ENCODE measurements around the gene GARIN5A.
"Not testable (repeated sequence)": the region's sequence is repeated elsewhere in the genome, so short reads cannot be mapped to it uniquely, and the experiment has no call there.

Gene GARIN5A

DNA sequence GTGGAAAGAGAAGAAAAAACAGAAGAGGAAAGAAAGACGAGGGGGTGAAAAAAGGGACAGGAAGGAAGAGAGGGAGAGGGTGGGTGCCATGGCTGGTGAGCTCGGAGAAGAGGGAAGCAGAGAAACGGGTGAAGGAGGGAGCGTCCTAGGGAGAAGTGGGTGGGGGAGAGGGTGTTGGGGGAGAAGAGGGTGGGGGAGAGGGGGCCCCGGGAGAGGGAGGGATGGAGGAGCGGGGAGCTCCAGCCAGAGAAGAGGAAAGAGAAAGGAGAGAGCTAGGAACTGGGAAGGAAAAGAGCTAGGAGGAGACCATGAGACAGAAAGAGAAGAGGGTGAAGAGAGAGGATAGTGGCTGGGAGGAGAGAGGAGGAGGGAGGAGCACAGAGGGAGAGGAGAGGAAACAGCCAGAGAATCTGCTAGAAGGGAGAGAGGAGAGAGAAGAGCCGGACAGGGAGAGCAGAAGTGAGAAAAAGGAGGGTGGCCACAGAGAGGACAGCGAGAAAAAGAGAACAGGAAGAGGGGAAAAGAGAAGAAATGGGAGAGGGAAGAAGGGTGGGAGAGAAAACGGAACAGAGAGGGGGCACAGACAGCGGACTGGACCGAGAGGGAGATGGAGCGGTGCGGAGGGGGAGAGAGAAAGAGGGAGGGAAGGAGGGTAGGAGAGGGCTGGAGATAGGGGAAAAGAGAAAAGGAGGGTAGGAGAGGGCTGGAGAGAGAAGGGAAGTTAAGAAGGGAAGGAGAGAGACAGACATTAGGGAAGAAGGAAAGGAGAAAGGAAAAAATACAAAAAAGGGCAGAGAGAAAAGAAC is 11.9 kb upstream of the GARIN5A start:
- DNase-seq (ENCODE audit: low read depth, low spot score): no peak

DNA sequence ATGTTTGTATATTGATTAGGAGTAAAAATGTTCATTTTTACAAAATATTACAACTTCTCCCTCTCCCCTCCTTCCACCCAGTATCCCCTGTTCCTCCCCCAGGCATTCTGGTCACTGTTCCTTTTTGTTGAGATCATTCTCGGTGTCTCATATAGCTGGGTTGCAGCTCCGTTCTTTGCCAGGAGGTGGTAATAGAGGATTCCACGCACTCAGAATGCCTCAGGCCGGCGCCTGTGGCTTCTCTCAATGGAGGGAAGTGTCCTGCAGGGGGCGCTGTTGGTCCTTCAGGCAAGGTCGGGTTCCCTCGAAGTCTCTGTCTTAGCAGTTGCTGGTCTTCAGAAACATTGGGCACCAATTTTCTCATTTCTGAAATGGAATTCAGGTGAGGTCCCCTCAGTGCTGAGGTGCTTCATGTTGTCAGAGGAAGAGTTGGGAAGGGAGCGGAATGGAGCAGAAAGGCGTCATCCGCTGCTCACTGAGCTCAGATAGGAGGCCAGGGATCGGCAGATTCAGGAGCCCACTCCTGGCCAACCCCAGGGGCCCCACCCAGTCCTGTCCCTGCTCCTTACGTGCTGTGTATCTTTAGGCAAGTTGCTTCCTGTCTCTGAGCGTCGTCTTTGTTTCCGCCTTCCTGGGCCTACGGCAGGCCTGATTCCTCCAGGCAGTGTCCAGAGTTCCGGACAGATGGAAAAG is 10.3 kb upstream of the GARIN5A start:
- DNase-seq (ENCODE audit: low read depth, low spot score): peak; percentile 19

DNA sequence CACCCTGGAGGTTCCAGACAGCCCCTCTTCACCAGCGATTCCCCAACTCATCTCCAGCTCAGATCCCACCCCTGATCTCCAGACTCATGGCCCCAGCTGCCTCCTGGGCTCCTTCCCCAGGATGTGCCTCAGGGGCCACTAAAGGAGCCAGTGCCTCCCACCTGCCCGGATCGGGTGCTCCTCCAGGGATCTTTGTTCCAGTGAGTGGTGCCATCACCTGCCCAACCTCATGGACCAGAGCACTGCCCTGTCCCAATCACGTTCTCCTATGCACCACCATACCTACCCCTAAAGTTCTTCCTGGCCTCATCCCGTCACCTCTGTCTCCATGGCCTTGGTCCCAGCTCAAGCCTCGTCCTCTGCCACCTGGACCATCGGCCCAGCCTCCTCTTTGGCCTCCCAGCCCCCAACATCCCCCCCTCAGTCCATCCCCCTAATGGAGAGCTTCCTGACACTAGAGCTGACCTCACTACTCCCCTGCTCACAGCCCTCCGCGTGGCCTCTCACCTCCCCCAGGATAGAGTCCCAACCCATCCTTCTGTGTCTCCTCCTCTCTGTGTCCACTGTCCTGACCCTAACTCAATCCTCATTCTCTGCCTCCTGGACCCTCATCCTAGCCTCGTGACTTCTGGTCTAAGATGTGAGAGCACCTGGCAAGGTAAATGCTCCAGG is 8.8 kb upstream of the GARIN5A start:
- no peak for DNase-seq (ENCODE audit: low read depth, low spot score)

DNA sequence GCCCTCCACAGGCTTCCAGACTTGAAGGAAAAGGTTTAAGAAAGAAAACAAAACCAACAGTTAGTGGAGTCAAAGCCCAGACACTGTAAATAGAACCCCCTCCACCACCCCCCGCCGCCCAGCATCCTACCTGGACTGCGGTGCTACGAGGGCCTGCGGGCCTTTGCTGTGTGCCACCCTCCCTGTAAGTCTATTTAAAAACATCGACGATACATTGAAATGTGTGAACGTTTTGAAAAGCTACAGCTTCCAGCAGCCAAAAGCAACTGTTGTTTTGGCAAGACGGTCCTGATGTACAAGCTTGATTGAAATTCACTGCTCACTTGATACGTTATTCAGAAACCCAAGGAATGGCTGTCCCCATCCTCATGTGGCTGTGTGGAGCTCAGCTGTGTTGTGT is 6.3 kb upstream of the GARIN5A start:
- no peak for DNase-seq (ENCODE audit: low read depth, low spot score)

DNA sequence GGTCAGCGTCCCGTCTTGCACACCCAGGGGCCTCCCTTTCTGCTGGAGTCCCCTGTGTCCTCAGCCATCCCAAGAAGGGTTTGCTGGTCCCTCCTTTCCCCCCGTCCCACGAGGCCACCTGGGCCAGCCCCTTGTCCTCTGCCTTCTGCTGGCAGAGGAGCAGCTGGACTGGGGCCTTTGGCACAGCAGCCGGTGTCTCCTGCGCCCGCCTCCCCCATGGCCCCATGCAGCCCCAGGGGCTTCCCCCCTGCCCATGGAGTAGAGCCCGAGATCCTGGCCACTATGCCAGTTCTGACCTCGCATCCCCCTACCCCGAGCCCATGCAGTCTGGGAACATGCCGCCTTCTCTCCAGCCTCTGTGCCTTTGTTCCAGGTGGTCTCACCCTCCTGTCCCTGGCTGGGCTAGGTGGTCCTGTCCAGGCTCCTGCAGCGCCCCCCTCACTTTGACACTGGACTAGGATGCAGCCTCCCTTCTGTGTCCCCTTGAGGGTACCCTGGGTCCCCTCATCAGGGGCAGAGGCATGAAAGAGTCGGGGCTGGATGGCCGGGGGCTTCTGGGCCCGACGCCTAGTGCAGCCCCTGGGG is 5.7 kb upstream of the GARIN5A start:
- DNase-seq (ENCODE audit: low read depth, low spot score): no peak

DNA sequence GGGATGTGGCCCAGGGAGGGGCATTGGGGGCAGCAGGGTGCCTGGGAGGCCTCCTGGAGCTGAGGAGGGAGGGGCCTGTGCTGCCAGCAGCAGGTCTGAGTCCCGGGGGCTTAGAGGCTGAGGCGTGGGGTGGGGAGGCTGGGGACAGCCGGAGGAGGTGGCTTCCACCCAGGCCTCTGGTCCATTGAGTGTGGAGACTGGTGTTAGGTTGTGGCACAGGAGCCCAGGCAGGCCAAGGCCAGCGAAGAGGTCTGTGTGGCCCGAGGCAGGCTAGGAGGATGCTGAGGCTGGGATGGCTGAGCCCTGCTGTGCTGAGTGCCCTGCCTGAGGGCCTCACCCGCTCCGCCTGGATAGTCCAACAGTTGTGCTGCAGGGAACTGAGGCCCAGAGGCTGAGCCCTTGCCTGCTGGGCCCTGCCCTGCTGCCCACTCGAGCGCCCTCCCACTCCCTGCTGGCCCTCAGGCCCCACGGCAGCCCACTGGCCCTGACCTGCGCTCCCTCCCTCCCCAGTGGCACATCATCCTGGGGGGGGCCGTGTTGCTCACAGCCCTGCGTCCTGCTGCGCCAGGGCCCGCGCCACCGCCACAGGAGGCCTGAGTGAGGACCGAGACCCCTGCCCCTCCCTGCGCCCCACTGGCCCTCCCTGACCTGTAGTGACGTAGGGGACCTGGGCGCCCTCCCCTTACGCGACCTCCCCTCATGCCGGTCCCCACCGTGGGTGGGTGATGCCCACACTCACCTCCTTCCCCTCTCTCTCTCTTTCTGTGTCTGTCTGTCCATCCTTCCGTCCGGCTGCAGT is 4.9 kb upstream of the GARIN5A start:
- no peak for DNase-seq (ENCODE audit: low read depth, low spot score)

DNA sequence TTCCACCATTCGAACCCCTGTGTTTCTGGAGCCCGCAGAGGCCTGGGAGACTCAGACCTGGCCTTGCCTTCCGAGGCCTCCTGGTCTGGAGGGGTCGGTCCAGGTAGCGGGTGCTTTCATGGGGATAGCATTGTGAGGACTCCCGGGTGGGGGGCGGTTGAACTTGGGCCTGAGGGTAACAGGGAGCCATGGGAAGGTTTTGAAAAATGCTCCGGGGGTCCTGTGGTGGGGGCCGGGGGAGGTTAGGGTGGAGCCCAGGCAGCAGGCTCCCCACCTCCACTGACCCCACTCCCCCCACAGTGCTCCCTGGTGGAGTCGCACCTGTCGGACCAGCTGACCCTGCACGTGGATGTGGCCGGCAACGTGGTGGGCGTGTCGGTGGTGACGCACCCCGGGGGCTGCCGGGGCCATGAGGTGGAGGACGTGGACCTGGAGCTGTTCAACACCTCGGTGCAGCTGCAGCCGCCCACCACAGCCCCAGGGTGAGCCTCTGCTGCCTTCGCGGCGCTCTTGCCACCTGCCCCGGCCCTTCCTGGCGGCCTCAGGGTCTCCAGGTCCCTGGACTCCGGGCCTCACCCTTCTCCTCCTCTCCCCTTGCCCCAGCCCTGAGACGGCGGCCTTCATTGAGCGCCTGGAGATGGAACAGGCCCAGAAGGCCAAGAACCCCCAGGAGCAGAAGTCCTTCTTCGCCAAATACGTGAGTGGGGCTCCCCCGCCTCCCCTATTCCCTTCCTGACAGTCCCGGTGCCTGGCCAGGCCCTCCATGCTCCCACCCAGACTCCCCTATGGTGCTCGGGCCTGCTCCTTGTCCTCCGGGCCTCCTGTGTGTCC is 3.8 kb upstream of the GARIN5A start:
- no peak for DNase-seq (ENCODE audit: low read depth, low spot score)

DNA sequence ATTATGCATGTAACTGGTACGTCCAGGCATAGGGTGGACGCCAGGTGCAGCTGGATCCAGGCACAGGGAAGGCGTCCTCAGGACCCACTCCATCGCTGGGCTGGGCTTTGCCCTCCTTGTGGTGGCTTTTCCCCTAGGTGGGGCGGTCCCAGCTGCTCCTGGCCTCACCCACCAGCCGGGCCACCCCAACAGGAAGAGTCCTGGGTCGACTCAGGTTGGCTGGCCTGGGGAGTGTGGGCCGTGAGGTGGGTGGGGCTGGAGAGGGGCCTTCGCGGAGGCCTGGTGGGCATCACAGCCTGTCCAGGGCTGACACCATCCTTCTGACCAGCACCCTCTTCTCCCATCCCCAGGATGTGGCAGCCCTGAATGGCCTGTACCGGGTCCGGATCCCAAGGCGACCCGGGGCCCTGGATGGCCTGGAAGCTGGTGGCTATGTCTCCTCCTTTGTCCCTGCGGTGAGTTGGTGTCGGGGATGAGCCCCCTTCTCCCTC is 3.2 kb upstream of the GARIN5A start:
- DNase-seq (ENCODE audit: low read depth, low spot score): no peak

DNA sequence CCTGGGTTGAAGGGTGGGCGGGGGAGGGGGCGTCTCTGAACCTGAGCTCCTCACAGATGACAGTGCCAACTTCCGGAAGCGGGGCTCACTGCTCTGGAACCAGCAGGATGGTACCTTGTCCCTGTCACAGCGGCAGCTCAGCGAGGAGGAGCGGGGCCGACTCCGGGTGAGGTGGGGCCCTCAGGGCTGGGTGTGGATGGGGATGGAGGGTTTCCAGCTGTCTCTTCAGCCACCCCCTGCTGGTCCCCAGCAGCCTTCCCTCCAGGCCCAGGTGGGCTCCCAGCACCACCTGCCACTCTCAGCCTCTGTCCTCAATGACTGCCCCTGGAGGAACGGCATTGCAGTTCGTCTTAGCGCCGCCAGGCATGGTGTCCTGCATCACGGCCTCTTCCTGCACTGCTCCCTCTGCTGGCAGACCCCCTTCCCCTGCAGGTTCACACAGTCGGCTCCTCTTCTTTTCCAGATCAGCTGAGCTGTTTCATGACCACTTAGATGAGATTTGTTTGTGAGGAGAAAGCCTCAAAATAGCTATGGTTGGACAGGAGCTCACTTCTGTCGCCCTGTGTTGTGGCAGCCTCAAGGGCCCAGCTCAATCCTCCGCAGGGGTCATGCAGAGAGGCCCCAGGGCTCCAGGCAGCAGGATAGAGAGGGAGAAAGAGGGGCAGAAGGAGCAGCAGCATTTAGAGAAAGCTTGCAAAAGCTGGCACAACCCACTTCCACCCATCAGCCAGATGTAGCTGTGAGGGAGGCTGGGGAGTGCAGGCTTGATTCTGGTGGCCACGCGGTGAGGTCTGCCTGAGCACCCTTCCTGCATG is 2.5 kb upstream of the GARIN5A start:
- DNase-seq (ENCODE audit: low read depth, low spot score): no peak

DNA sequence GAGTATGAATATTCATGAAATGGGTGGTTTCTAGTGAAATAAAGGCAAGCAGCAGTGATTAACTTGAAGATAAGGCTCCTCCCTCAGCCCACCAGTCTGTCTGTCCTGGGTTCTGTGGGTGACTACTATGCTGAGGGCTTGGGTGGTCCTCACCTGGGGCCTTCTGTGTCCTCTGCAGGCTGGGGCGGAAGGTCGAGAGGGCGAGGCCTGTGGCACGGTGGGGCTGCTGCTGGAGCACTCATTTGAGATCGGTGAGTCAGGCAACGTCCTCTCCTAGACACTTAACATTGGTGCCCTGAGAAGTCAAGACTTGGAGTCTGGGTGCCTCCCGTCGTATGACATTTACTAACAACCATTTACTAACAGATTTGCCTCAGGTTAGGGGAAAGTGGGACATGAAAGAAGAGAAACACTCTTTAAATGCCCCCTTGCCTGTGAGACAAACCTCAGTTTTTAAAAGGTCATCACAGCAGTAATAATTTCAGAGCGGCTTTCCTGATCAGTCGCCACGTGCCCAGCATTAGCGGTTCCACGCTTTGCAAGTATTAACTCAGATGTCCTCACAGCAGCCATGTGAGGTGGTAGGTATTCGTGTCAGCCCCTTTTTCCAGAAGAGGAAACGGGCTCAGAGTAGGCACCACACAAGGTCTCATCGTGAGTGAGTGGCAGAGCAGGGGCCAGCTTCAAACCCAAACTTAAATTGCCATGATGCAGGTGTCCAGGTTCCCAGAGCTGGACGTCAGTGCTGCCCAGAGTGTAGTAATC is 1.3 kb upstream of the GARIN5A start:
- DNase-seq (ENCODE audit: low read depth, low spot score): no peak

DNA sequence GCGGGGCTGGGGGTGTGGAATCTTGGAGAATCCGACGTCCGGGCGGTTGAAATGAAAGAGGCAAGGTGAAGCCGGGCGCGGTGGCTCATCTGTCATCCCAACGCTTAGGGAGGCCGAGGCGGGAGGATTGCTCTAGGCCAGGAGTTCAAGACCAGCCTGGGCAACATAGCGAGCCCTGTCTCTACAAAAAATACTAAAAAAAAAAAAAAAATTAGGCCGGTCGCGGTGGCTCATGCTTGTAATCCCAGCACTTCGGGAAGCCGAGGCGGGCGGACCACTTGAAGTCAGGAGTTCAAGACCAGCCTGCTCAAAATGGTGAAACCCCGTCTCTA is 225 bp upstream of the GARIN5A start:
- no peak for DNase-seq (ENCODE audit: low read depth, low spot score)

DNA sequence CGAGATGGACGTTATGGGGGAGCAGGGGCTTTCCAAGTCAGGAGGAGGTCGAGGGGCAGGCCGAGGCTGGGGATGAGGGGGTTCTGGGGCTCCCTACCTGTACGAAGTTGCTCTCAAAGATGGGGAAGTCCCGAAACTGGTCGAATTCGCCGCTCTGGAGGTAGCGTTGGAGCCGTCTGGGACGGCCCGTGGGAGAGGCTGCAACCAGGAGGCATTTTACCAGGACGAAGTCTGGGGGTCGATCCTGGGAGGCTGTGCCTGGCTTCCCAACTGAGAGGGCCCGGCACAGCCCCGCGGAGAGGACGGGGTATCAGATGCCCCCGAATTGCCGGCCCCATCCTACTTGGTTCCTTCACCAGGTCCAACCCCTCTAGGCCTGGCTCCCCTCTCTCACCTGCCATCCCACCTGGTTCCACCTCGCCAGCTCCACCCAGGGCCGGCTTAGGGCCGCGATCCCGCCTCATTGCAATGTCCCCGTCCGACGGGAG is 868 bp downstream of the GARIN5A start:
- no peak for DNase-seq (ENCODE audit: low read depth, low spot score)

DNA sequence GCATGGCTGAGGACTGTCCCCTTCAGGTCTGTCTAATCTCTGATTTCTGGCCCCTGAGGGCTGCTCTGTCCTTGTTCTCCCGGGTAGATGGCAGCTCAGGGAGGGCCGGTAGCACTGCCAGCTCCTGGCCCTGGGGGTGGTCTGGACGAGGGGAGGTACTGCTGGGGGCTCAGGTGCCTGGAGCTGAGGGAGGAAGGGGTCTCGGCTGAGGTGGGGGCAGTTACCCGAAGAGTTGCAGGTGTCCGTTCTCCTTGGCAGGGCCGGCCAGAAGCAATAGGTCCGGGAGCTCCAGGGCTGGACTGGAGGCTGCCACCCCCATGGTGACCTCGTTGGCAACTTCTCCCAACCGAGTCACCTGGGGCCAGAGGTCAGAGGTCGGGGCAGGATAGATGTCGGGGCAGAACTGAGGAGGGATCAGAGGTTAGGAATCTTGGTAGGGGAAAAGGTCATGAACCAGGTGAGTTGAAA is 1.5 kb downstream of the GARIN5A start:
- DNase-seq (ENCODE audit: low read depth, low spot score): no peak

DNA sequence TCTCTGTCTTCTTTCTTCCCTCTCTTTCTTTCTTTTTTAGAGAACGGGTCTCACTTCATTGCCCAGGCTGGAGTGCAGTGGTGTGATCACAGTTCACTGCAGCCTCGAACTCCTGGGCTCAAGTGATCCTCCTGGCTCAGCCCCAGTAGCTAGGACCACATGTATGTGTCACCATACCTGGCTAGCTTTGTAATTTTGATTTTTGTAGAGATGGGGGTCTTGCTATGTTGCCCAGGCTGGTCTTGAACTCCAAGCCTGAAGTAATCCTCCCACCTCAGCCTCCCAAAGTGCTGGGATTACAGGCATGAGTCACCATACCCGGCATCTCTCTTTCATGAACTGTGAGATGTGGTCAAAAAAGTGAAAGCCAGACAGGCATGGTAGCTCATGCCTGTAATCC is 3.3 kb downstream of the GARIN5A start:
- DNase-seq (ENCODE audit: low read depth, low spot score): not testable (repeated sequence)

DNA sequence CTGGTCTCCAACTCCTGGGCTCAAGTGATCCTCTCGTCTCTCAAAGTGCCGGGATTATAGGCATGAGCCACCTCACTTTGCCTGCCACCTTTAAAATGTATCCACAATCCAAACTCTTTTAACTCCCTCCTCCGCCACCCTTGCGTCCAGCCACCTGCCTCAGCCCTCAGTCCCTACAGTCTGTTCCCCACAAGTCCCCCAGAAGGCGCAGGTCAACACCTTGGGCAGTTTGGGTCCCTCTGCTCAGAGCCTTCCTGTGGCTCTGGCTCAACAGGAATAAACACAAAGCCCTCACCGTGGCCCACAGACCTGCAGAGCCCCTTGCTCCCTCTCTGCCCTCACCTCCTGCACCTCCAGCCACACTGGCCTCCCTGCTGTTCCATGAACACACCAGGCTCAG is 7.8 kb downstream of the GARIN5A start:
- DNase-seq (ENCODE audit: low read depth, low spot score): no peak

DNA sequence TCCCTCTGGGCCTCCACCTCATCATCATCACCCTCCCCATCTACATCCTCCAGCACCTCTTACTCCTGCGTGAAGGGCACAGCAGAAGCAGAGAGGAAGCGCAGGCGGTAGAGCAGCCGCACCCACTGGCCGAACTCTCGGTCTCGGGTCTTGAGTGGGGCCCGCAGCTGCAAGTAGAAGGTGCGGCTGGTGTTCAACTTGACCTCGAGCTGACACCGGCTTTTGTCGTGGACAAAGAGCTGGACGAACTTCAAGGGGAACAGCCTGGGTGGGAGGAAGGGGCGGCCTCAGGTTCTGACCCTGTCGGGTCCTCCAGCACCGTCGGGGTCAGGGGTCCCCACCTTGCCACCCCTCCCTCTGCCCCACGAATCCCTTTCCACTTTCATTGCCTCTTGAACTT is 9.1 kb downstream of the GARIN5A start:
- DNase-seq (ENCODE audit: low read depth, low spot score): no peak

DNA sequence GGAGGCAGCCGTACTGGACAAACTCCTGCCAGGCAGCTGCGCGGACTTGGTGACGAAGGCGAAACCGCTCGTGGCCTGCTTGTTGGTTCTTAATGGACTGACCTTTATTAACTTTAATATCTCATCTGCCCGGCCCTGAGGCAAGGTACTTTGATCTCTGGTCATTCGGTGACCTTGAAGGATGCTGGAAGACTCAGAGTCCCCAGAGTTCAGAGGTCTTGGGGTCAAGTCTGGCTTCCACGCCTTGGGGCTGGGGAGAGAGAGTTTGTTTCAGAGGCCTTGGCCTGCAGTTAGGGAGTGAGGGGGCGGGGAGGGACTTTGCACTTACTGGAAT is 10.0 kb downstream of the GARIN5A start:
- no peak for DNase-seq (ENCODE audit: low read depth, low spot score)

DNA sequence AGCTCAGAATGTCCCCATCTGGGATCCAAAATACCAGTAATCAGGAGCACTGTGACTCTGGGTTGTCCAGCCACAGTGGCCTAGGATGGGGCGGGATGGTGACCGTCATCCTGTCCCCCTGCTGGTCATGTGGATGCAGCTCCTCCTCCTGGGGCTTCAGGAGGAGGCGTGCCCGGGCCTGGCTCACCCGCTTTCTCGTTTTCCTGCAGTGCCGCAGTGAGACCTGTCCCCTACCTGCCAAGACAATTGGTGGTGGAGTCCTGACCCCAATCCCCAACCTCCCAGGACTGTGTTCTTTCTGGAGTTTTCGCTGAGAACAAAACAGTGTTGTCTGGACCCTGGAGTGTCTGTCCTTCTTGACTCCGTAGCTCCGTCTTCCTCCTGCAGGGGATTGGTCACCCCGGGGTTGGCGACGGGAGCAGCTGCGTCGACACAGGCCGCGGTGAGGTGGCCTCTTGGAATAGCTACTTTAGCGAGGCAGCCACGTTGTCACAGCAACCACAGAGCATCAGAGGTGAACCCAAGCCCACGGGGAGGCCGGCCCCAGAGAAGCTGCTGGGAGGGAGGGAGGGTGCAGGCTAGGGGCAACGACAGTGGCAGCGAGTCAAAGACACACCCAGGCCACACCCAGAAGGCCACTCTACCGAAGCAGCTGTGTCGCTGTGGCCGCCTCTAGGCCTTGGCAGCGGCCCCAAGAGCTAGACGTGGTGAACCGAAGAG is 10.5 kb downstream of the GARIN5A start:
- no peak for DNase-seq (ENCODE audit: low read depth, low spot score)
